Smooth muscle cell (in vitro differentiated cells): ENCODE measurements around the gene ATP6V0A4. TPM values are rescaled to one million over a fixed set of nuclear protein-coding genes. Genes with fewer than 3 reads are reported as not detected.

Experiments
- DNase-seq: peaks from one replicate; lab custom pipeline; 2025; ENCODE audit not compliant: unreplicated experiment; lab: John Stamatoyannopoulos, UW
- H2AFZ ChIP-seq: fragments of 200-600 bp; sonication (generic); 2 replicates; pipeline ENCODE4 v1.6.0; 2016; ENCODE audit warnings: antibody characterized with exemption, low read depth, mild to moderate bottlenecking
- H3F3A ChIP-seq: fragments of 200-600 bp; sonication (generic); 2 replicates; pipeline ENCODE4 v1.6.0; 2017; ENCODE audit warnings: antibody characterized with exemption, low read depth
- H3K27ac ChIP-seq: fragments of 200-600 bp; sonication (generic); 2 replicates; pipeline ENCODE4 v1.5.1; 2016; ENCODE audit warnings: low read depth, mild to moderate bottlenecking
- H3K27me3 ChIP-seq: fragments of 200-600 bp; sonication (generic); 2 replicates; pipeline ENCODE4 v1.6.1; 2016; ENCODE audit warnings: low read depth, mild to moderate bottlenecking
- H3K36me3 ChIP-seq: fragments of 200-600 bp; sonication (generic); 2 replicates; pipeline ENCODE4 v1.5.1; 2016; ENCODE audit warnings: low read depth
- H3K4me1 ChIP-seq: fragments of 200-600 bp; sonication (generic); 2 replicates; pipeline ENCODE4 v1.5.1; 2016; ENCODE audit warnings: low read depth
- H3K4me2 ChIP-seq: fragments of 200-600 bp; sonication (generic); 2 replicates; pipeline ENCODE4 v1.6.0; 2016; ENCODE audit warnings: mild to moderate bottlenecking
- H3K4me3 ChIP-seq: fragments of 200-600 bp; sonication (generic); 2 replicates; pipeline ENCODE4 v1.5.1; 2016; ENCODE audit warnings: mild to moderate bottlenecking
- H3K79me2 ChIP-seq: fragments of 200-600 bp; sonication (generic); 2 replicates; pipeline ENCODE4 v1.6.0; 2016; ENCODE audit warnings: low read depth, mild to moderate bottlenecking
- H3K9ac ChIP-seq: fragments of 200-600 bp; sonication (generic); 2 replicates; pipeline ENCODE4 v1.6.0; 2016; ENCODE audit warnings: low read depth
- H3K9me3 ChIP-seq: fragments of 200-600 bp; sonication (generic); replicated peaks from 2 replicates; pipeline ENCODE4 v1.5.1; 2016; ENCODE audit warnings: low read depth
- H4K20me1 ChIP-seq: fragments of 200-600 bp; sonication (generic); 2 replicates; pipeline ENCODE4 v1.6.0; 2016; ENCODE audit warnings: low read depth
- CTCF ChIP-seq: fragments of 200-600 bp; sonication (generic); IDR thresholded peaks from 2 replicates; pipeline ENCODE4 v1.5.1; 2017; ENCODE audit warnings: borderline replicate concordance, mild to moderate bottlenecking, antibody characterized with exemption; ENCODE audit not compliant: insufficient read depth, poor library complexity, severe bottlenecking
- WGBS: methylation state at CpG from one replicate; pipeline ENCODE4 v1.1.7; 2016; ENCODE audit warnings: low lambda C conversion rate; 5-methylcytosine and 5-hydroxymethylcytosine counted together
- polyA plus RNA-seq: library from polyadenylated mRNA; unstranded; fragments of >200 nt; fragmentation: Nextera tagmentation; extraction: Ambion mirVana; gene quantifications from 2 replicates; pipeline ENCODE4 v1.2.1, GENCODE V29; 2016
- total RNA-seq: library from RNA; depleted of rRNA; stranded (reverse); fragments of >200 nt; gene quantifications from 2 replicates; pipeline ENCODE4 v1.2.3, GENCODE V29; 2014

Gene ATP6V0A4
- total and polyA plus RNA-seq, 2 experiments from 2014 or later: 0.40 TPM; not detected in 1

DNA sequence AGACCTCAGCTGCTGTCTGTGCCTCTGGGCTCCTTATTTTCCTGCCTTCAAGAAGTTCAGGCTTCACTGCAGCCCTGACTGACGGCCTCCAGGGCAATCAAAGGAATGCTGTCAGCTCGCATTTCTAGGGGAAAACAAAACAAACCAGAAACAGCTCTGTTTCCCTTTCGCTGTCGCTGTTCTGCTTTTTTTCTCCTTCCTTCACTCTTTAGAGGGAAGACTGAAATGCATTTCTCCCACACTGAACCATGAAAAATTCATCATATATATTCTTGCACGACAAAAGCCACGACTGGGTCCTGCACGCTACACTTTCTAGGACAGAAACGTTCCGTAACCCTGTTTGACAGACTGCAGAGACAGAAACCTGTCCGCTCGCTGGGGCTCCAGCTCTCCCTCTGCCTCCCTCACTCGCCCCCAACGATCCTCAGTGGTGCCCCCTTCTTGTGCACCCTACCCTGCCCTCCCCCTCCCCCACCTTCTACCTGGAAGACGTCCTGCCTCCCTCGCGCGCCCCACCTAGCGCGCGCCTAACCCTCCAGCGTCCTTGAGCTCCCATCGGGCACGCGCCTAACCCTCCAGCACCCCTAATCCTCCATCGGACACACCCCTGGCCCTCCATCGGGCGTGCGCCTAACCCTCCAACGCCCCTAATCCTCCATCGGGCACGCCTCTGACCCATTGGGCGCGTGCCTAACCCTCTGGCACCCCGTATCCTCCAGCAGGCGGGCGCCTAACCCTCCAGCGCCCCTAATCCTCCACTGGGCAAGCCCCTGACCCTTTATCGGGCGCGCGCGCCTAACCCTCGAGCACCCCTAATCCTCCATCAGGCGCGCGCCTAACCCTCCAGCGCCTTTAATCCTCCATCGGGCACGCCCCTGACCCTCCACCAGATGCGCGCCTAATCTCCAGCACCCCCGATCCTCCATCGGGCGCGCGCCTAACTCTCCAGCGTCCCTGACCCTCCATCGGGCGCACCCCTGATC, 134.0 kb downstream of the ATP6V0A4 start:
- peak overlapping the region; percentile 88 for H3K4me2 ChIP-seq
- no peak for DNase-seq
- peaks cover 5% of the 10 kb centered on the region for H3F3A ChIP-seq
- no peaks in the 10 kb centered on the region for H3K9me3 ChIP-seq
- H3K36me3 ChIP-seq: no peaks in the 10 kb centered on the region
- H2AFZ ChIP-seq: peak overlapping the region; percentile 69
- no peaks in the 10 kb centered on the region for H3K79me2 ChIP-seq
- H3K4me1 ChIP-seq: peaks cover 16% of the 10 kb centered on the region
- peak overlapping the region; percentile 53 for H3K4me3 ChIP-seq
- H3K27ac ChIP-seq: peak overlapping the region; percentile 5
- WGBS: 31% methylated on average over 51 of the region's 59 CpGs
- H3K9ac ChIP-seq: no peak overlapping the region
- no peaks in the 10 kb centered on the region for H4K20me1 ChIP-seq
- no peak for TF ChIP-seq CTCF
- no peaks in the 10 kb centered on the region for H3K27me3 ChIP-seq

DNA sequence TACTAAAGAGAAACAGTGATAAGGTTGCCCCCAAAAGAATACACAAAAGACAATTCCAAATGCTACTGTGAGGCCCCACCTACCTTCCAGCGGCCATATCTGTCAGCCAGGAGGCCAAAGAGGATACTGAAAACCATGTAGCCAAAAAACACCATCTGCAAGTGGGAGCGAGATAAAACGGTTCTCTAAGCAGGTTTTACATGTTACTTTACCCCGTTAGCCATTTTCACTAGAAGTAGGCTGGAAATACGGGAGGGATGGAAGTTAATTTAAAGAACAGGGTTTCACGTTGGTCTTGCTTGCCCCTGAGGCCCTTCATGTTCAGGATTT, 135.0 kb downstream of the ATP6V0A4 start:
- Histone ChIP-seq H3F3A (peaks cover 5% of the 10 kb centered on the region), H3K27ac (no peak overlapping the region), H3K79me2 (no peaks in the 10 kb centered on the region), H3K36me3 (no peaks in the 10 kb centered on the region), H2AFZ (peak overlapping the region; percentile 0), H3K4me1 (peaks cover 16% of the 10 kb centered on the region), H3K27me3 (no peaks in the 10 kb centered on the region), H3K9ac (no peak overlapping the region), H3K4me2 (peak overlapping the region; percentile 88), H3K4me3 (no peak overlapping the region), H4K20me1 (no peaks in the 10 kb centered on the region), H3K9me3 (no peaks in the 10 kb centered on the region)
- 69% methylated on average over 6 of the region's 6 CpGs for WGBS
- DNase-seq: no peak
- TF ChIP-seq CTCF: no peak

DNA sequence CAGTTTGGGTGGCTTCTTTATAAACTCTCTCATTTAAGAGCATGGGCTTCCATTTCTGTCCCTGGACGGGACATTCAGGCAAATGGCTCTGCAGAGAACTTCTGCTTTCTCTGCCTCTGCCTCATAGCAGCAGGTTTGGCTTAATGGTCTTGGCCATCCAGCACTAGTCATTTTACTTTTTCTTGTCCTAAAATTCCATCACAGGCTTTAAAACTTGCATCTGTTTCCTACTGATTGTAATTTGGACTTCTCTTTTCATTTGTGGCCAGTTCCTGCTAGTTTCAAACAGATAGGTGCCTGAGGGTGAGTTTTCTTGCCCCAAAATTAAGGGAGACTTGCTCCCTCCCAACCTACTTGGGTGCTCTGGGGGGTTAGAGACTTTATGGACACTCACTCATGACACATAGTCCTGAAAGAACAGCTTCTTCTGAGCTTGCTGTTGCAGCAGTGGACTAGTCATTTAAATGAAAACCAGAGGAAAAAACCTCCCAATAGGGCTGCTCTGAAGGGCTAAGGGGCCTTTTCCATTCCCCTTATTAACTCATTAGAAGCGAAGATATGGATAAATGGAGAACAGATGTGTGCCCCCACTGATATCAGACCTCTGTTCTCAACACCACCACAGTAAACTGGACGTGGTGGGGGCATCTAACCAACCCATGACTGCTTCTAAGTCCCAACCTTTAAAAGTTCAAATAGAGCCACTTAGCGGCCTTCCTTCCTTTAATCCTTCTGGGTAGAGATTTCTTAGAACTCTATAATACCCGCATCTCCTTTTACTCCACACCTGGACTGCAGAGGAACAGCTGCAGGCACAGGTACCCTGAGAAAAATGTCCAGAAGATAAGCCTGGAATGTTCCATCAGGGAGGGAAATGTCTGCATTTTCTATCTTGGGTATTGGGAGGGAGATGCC, 135.7 kb downstream of the ATP6V0A4 start:
- WGBS: 64% methylated on average over 5 of the region's 5 CpGs
- peaks cover 5% of the 10 kb centered on the region for H3F3A ChIP-seq
- H3K4me3 ChIP-seq: no peak overlapping the region
- H3K79me2 ChIP-seq: no peaks in the 10 kb centered on the region
- H3K4me2 ChIP-seq: no peak overlapping the region
- no peaks in the 10 kb centered on the region for H3K36me3 ChIP-seq
- no peaks in the 10 kb centered on the region for H3K9me3 ChIP-seq
- no peak overlapping the region for H3K27ac ChIP-seq
- H4K20me1 ChIP-seq: no peaks in the 10 kb centered on the region
- TF ChIP-seq CTCF: no peak
- H3K27me3 ChIP-seq: no peaks in the 10 kb centered on the region
- DNase-seq: no peak
- H3K9ac ChIP-seq: no peak overlapping the region
- H3K4me1 ChIP-seq: peaks cover 16% of the 10 kb centered on the region
- H2AFZ ChIP-seq: peak overlapping the region; percentile 0
